Neural crest cell (in vitro differentiated cells): ENCODE results near the gene CMTM1. TPM values are rescaled to one million over a fixed set of nuclear protein-coding genes. Genes with fewer than 3 reads are reported as not detected.

Experiments used
- DNase-seq: peaks from one replicate; pipeline ENCODE4 v3.0.0; 2021; ENCODE audit warnings: low read depth, mixed read lengths, low spot score
- H3K27ac Mint-ChIP-seq: one replicate; pipeline ENCODE4 v1.8.0; 2021; ENCODE audit warnings: mild to moderate bottlenecking, mixed read lengths; ENCODE audit not compliant: unreplicated experiment
- H3K27me3 Mint-ChIP-seq: 2 replicates; pipeline ENCODE4 v1.8.0; 2021; ENCODE audit warnings: low read depth, mild to moderate bottlenecking, mixed read lengths
- H3K36me3 Mint-ChIP-seq: 2 replicates; pipeline ENCODE4 v1.8.0; 2021; ENCODE audit warnings: low read depth, mild to moderate bottlenecking, mixed read lengths
- H3K4me1 Mint-ChIP-seq: 2 replicates; pipeline ENCODE4 v1.8.0; 2021; ENCODE audit warnings: mixed read lengths
- H3K4me3 Mint-ChIP-seq: one replicate; pipeline ENCODE4 v1.8.0; 2021; ENCODE audit warnings: mild to moderate bottlenecking, mixed read lengths
- H3K9me3 Mint-ChIP-seq: 2 replicates; pipeline ENCODE4 v1.8.0; 2021; ENCODE audit warnings: mixed read lengths
- CTCF ChIP-seq: fragments of 200-600 bp; sonication (generic); conservative IDR thresholded peaks from 2 replicates; pipeline ENCODE4 v1.5.0; 2021; ENCODE audit warnings: antibody characterized with exemption, mild to moderate bottlenecking
- long read RNA-seq: library from polyadenylated mRNA; unstranded; transcript quantifications from one replicate; pipeline ENCODE4 v2.0.0, GENCODE V29; 2020
- total RNA-seq: library from RNA; stranded (reverse); gene quantifications from 2 replicates; pipeline ENCODE4 v1.2.1, GENCODE V29; 2021

Gene CMTM1
- 17.1 and 18.4 TPM in 2 replicates for total RNA-seq
- long read RNA-seq, partial matches to known transcripts, result 0 of 1 reads
- long read RNA-seq, other reads (novel, unspliced or antisense), result 1 of 1 reads

GRCh38 chr16:66566051-66566901 is at the start of gene CMTM1:
Gene CMTM1 (plus strand): TSS chr16:66566439. CDS start chr16:66566514, 75 bp downstream.
- no peak for DNase-seq
- no peak for TF ChIP-seq CTCF
- Mint-ChIP-seq H3K9me3 (no peaks in the 10 kb centered on the region), H3K36me3 (peaks cover 14% of the 10 kb centered on the region), H3K27ac (no peak within 1 kb of the TSS), H3K27me3 (no peaks in the 10 kb centered on the region), H3K4me3 (no peak within 1 kb of the TSS), H3K4me1 (no peaks in the 10 kb centered on the region)

- Mint-ChIP-seq H3K27ac (peak overlapping the region; percentile 100), H3K4me1 (peaks cover 59% of the 10 kb centered on the region), H3K9me3 (no peaks in the 10 kb centered on the region), H3K27me3 (no peaks in the 10 kb centered on the region), H3K36me3 (peaks cover 11% of the 10 kb centered on the region), H3K4me3 (peak overlapping the region; percentile 52)
- no peak for TF ChIP-seq CTCF
- DNase-seq, result no peak
Measured at GRCh38 chr16:66516509-66516807, 49.8 kb upstream of the CMTM1 start.

GRCh38 chr16:66516808-66517585 is 49.2 kb upstream of the CMTM1 start:
- DNase-seq, result peak; percentile 53
- Mint-ChIP-seq H3K4me3 (peak overlapping the region; percentile 82), H3K4me1 (peaks cover 59% of the 10 kb centered on the region), H3K27ac (peak overlapping the region; percentile 100), H3K36me3 (peaks cover 11% of the 10 kb centered on the region), H3K27me3 (no peaks in the 10 kb centered on the region), H3K9me3 (no peaks in the 10 kb centered on the region)
- TF ChIP-seq CTCF, result no peak

GRCh38 chr16:66517586-66518263 is 48.5 kb upstream of the CMTM1 start:
- Mint-ChIP-seq H3K36me3 (peaks cover 11% of the 10 kb centered on the region), H3K4me3 (peak overlapping the region; percentile 82), H3K9me3 (no peaks in the 10 kb centered on the region), H3K27ac (peak overlapping the region; percentile 100), H3K27me3 (no peaks in the 10 kb centered on the region), H3K4me1 (peaks cover 53% of the 10 kb centered on the region)
- TF ChIP-seq CTCF, result no peak
- no peak for DNase-seq
